ENCODE data around the gene ANKRD23.
A peak's percentile ranks its signal among the peaks of the same experiment; 100 is the strongest.
"Not testable (repeated sequence)": the region's sequence is repeated elsewhere in the genome, so short reads cannot be mapped to it uniquely, and the experiment has no call there.

The ANKRD23 gene

DNA sequence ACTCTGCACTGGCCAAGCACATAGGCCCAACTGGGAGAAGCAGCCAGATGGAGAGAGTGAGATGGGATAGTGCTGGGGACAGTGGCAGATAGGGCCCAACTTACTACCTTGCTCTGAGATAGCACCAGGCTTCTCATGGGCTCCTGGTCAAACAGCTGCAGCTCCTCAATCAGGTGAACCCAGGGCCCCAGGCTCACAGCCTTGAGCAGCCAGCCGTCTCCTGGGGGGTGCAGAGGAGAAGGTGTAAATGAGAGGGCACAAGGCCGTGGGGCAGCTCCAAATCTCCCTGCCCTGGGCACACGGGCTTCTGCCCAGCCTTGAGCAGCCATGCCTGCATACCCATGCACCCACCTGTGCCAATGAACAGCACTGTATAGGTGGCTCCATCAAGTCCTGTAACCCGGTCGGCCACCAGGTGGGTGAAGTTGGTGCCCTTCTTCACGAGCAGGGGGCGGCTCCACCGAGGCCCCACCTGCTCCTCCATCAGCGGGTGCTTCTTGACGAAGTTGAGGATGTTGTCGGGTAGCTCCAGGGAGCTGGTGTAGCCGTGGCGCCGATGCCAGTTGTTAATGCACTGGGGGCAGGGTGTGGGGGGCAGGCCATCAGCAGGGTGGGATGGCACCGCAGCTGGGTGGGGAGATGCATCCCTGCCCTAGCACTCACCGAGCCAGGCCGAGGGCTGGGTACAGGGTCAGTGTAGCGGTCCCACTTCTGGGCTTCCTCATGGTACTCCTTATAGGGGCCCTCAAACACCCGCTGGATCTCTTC lies 19.9 kb upstream of the ANKRD23 start:
- no peak for DNase-seq (ENCODE audit: low read depth)

DNA sequence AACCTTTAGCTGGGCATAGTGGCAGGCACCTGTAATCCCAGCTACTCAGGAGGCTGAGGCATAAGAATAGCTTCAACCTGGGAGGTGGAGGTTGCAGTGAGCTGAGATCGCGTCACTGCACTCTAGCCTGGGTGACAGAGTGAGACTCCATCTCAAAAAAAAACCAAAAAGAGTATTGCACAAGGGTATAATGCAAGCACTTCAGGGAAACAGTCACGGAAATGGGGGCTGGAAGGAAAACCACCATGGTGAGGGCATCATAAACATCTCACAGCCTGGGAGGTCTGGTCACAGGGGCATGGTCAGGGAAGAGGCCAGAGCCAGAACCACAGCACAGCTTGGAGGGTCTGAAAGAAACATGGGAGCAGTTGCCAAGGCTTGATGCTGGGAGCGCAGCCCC lies 19.2 kb upstream of the ANKRD23 start:
- not testable (repeated sequence) for DNase-seq (ENCODE audit: low read depth)

DNA sequence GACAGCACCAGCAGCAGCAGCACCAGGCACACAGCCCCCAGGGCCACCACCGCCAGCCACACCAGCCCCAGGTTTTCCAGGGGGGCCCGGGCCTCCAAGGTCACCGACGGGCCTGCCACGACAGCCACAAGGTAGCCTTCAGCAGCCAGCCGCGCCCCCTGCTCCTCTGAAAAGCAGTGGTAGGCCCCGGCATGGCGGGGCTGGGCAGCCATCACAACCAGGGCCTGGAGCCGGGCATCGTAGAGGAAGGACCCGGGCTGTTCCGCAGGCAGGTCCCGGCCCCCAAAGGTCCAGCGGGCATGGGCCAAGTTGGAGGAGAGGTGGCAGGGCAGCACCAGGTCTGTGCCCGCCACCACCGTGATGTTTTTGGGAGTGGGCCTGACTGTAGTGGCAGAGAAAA lies 17.3 kb upstream of the ANKRD23 start:
- DNase-seq (ENCODE audit: low read depth), result no peak

GRCh38 chr2:96860065-96861029 lies 16.5 kb upstream of the ANKRD23 start:
- no peak for DNase-seq (ENCODE audit: low read depth)

- no peak for DNase-seq (ENCODE audit: low read depth)
Observed at GRCh38 chr2:96859681-96860064, 15.9 kb upstream of the ANKRD23 start.

DNA sequence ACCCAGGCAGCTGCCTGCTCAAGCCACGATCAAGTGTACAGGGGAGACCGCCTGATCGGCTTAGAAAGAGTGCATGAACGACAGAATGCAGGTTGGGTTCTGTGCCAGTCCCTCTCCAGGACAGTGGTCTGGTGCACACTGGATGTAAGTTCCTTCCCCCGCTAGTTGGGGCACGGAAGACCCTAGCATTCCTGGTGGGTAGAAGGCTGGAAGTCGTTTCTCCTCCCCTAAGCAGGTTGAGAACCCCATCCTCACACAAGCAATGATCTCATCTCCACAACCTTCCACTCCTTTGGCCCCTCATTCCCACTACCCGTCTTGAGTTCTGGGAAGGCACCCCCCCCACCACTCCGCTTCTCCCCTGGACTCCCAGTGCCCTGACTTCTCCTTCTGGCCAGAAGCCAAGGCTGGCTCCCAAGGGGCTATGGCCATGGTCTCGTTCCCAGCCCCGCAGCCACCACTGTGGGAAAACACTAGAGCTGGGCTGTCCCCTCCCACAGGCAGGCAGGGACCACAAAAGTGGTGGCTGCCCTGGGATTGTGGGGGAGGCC lies 15.4 kb upstream of the ANKRD23 start:
- no peak for DNase-seq (ENCODE audit: low read depth)

- DNase-seq (ENCODE audit: low read depth), result peak; percentile 96
Observed at GRCh38 chr2:96857667-96858372, 14.0 kb upstream of the ANKRD23 start, which contains the start of gene ANKRD39. Gene ANKRD39, minus strand, starts transcription at chr2:96858016. Its CDS starts 29 bp downstream, at chr2:96857987.

- DNase-seq (ENCODE audit: low read depth), result no peak
Observed at GRCh38 chr2:96856776-96857666, 13.2 kb upstream of the ANKRD23 start.

GRCh38 chr2:96853321-96853720 lies 9.5 kb upstream of the ANKRD23 start:
- DNase-seq (ENCODE audit: low read depth), result no peak

DNA sequence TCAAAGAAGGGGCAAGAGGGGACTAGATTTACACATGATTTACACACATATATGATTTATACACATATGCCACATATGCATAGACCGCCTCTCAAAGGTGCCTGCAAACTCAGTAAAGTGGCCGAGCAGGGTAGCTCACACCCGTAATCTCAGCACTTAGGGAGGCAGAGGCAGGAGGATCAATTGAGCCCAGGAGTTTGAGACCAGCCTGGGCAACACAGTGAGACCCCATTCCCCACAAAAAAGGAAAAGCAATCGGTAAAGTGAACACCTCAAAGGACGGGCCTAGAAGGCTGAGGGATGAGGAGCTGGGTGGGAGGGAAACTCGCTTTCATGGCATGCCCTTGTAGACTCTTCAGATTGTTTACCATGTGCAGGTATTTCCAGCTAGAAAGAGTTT lies 8.8 kb upstream of the ANKRD23 start:
- DNase-seq (ENCODE audit: low read depth), result no peak

DNA sequence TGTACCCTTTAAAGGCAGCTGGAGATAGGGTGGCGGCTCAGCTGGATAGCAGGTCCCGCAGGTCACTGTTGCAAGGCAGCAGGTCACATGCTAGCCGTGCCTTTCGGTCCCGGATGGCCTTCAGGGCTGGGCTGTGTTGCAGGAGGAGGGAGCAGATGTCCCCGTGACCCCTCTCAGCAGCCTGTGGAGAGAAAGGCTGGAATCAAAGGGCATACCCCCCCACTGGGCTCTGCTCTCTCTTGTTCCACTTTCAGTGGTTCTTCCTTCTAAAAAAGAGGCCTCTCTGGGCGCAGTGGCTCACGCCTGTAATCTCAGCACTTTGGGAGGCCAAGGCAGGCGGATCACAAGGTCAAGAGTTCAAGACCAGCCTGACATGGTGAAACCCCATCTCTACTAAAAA lies 4.4 kb upstream of the ANKRD23 start:
- no peak for DNase-seq (ENCODE audit: low read depth)

- DNase-seq (ENCODE audit: low read depth), result no peak
Observed at GRCh38 chr2:96847586-96847985, 3.8 kb upstream of the ANKRD23 start.

DNA sequence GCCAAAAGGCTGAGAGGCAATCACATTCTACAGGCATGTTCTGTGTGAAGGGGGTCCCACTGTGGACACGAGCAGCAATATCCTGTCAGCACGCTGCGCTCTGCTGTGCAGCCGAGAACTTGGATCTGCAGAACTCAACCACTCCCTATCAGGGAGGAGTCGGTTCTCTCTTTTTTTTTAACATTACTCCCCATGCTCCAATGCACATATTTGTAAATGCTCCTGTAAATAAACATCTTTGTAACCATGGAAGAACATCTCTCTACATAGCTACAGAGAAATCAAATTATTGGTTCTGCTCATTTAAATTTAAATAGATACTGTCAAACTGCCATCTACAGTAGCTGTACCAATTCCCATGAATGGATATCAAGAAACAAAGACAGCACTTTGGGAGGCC lies 3.0 kb upstream of the ANKRD23 start:
- no peak for DNase-seq (ENCODE audit: low read depth)

DNA sequence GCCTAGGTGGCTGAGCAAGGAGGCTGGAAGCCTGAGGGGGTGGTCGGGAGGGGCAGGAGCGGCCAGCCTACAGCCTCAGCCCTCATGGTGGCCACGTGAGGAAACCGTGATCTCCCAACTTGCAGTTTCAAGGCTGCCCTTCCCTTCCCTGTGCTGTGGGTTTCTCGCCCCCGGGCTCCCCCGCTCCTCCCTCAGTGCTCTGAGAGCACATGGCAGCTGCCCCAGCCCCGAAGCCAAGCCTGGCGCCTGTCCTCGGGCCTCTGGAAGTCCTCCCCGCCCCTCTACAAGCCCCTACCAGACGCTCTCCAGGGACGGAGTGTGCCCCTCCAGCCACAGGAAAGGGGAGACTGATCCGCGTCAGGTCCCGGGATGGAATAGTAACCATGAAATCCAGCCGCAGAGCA lies 586 bp upstream of the ANKRD23 start:
- no peak for DNase-seq (ENCODE audit: low read depth)

DNA sequence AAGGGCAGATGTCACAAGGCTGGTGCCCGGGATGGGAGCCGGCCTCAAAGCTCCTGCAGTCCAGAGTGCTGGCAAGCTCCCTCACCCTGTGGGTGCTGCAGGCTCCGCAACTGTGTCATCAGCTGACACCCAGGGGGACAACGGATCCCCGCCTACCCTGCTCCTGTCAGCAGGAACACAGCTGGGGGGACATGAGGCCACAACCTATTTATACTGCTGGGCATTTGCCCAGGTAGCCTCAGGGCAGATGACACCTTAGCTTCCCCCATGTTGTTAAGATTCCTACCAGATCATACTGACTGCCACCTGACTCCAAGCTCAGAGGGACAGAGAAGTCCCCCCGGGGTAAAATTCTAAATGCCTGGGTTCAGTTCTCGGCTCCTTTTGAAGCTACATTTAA lies 1.2 kb downstream of the ANKRD23 start:
- no peak for DNase-seq (ENCODE audit: low read depth)

DNA sequence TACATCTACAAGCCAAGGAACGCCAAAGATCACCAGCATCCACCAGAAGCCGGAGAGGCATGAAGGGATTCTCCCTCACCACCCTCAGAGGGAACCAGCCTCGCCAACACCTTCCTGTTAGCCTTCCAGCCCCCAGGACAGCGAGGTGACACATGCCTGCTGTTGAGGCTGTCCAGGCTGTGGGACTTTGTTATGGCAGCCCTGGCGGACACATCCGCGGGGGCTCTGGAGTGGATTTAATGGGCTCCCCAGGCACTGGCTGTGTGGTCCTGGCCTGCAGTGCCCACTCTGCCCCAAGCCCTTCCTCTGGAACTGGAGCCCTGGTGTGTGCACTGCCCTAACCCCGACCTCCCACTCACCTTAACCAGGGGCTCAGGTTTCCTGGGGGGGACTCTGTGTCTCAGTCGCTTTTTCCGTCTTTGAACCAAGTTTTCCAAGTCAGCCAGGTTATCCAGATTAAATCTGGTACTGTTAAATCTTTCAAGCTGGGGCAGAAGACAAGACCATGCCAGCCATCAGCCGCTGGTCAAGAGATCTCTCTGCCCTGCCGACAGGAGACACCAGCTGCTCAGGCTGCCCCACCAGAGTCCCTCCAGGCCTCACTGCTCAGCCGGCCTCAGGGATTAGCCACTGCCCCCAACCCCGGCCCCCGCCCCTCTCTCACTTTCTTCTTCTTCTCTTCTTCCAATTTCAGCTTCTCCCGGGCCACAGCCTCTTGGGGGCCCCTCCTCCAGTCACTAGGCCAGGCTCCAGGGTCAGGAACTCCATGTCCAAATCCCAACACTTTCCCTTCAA lies 1.9 kb downstream of the ANKRD23 start:
- no peak for DNase-seq (ENCODE audit: low read depth)

- DNase-seq (ENCODE audit: low read depth), result no peak
Observed at GRCh38 chr2:96839875-96840850, 3.7 kb downstream of the ANKRD23 start.

DNA sequence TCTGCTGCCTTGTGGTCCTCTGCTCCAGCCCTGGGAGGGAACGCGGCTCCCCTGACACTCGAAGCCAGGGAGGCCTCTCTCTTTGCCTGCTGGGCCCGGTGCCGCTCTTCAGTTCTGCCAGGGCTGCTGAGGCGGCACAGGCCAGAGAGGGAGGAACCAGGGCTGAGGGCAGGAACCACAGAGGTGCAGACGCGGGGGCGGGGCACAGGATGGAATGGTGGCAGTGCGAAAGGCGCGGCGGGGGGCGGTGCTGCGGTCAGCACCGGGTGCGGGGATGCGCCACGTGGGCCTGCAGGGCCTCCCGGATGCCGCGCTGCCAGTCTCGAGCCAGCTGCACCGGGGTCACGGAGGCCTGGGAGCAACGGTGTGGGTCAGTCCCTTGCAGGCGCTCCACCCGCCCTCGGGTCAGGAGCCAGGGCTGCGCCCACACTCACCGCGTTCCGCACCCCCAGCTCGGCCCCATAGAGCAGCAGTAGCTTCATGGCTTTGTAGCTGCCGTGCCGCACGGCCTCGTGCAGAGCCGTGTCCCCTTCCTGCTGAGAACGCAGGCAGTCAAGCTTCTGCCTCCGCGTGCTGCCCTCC lies 4.4 kb downstream of the ANKRD23 start:
- DNase-seq (ENCODE audit: low read depth), result peak; percentile 66

Measured in T follicular helper cell (primary cell).